GM10847 (cell line): ENCODE measurements around the gene MLLT1.

ENCODE experiments used
- POLR2A ChIP-seq: IDR thresholded peaks from 2 replicates; pipeline ENCODE4 v1.6.1; 2011; ENCODE audit not compliant: insufficient read length; ENCODE audit errors: extremely low read depth

MLLT1 gene

GRCh38 chr19:6204866-6205723 is 74.7 kb downstream of the MLLT1 start:
- no peak for TF ChIP-seq POLR2A

DNA sequence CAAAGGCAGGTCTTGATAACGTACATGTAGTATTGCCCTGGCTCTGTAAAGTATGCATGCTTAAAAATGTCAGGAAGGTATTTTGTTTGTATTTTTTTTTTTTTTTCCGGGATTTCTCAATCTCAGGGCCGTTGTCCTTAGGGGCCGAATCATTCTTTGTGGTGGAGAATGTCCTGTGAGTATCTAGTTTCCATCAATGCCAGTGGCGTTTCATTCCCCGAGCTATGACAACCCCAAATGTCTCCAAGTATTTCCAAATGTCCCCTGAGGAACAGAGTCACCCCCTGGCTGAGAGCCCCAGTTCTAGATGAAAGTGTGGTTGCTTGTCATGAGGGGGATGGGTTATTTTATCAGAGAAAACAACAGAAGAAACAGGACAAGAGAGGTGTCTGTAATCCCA is 75.6 kb downstream of the MLLT1 start:
- TF ChIP-seq POLR2A, result no peak

- peak; percentile 75 for TF ChIP-seq POLR2A
These were observed 80.4 kb downstream of the MLLT1 start for GRCh38 chr19:6199240-6199994.

DNA sequence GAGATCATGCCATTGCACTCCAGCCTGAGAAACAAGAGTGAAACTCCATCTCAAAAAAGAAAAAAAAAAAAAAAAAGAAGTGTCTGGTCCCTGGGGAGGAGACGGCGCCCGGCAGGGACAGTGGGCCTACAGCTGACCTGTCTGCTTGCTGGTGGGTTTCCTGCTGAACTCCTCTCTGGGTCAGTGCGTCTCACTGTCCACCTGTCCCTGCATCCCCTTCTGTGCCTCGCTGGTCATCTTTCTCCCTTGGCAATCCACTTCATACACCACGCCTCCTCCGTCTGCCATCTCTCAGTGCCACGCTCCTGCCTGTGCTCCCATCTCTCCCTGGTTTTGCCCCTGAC is 80.9 kb downstream of the MLLT1 start:
- TF ChIP-seq POLR2A, result no peak

DNA sequence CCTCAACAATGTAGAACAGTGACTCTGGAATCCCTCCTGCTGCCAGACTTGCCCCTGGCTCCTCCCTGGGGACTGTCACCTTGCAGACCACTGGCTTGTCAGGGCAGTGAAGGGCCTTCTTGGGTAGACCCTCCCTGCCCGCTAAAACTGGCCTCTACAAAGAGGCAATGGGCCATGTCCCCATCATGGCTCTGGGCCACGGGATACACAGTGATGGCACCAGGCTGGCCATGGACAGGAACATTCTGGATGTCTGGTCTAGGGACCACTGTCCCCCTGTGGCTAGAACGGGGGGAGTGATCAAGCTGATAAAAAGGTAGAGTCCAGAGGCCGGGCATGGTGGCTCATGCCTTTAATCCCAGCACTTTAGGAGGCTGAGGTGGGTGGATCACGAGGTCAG is 83.4 kb downstream of the MLLT1 start:
- TF ChIP-seq POLR2A, result no peak

- TF ChIP-seq POLR2A, result no peak
These were observed 91.0 kb downstream of the MLLT1 start for GRCh38 chr19:6188811-6189210.

GRCh38 chr19:6187374-6187773 is 92.4 kb downstream of the MLLT1 start:
- no peak for TF ChIP-seq POLR2A

GRCh38 chr19:6185835-6186834 is 93.6 kb downstream of the MLLT1 start:
- no peak for TF ChIP-seq POLR2A

DNA sequence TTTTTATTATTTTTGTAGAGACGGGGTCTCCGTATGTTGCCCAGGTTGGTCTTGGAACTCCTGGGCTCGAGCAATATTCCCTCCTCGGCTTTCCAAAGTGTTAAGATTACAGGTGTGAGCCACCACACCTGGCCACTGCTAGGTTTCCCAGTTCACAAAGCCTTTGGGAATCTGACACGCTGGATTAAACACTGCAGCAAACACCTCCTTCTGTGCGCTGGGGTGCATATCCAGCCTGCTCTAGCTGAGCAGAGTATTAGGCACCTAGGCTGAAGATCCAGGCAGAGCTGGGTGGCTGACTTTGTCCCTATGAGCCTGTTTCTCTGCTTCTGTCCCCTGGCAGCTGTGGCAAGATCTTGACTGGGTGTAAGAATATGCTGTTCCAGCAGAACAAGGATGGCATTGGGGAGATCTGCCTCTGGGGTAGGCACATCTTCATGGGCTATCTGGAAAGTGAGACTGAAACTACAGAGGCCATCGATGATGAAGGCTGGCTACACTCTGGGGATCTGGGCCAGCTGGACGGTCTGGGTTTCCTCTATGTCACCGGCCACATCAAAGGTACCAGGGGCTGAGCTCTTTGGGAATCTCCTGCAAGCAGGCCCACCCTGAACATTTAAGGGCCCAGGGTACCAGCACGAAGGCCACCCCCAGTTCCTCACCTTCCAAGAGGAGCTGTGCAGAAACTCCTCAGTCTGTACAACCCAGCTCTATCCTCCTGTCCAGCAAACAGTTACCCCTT is 94.5 kb downstream of the MLLT1 start:
- no peak for TF ChIP-seq POLR2A

DNA sequence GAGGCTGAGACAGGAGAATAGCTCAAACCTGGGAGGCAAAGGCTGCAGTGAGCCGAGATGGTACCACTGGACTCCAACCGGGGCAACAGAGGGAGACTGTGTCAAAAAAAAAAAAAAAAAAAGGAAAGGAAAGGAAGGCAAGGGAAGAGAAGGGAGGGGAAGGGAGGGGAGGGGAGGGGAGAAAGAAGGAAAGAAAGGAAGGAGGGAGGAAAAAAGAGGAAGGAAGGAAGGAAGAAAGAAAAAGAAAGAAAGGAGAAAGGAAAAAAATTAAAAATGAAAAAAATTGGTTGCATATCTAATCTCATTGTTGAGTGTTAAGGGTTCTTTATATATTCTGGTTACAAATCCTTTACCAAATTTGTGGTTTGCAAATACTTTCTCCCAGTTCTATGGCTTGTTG is 98.7 kb downstream of the MLLT1 start:
- TF ChIP-seq POLR2A, result no peak

- no peak for TF ChIP-seq POLR2A
These were observed 106.6 kb downstream of the MLLT1 start for GRCh38 chr19:6173190-6173589.

DNA sequence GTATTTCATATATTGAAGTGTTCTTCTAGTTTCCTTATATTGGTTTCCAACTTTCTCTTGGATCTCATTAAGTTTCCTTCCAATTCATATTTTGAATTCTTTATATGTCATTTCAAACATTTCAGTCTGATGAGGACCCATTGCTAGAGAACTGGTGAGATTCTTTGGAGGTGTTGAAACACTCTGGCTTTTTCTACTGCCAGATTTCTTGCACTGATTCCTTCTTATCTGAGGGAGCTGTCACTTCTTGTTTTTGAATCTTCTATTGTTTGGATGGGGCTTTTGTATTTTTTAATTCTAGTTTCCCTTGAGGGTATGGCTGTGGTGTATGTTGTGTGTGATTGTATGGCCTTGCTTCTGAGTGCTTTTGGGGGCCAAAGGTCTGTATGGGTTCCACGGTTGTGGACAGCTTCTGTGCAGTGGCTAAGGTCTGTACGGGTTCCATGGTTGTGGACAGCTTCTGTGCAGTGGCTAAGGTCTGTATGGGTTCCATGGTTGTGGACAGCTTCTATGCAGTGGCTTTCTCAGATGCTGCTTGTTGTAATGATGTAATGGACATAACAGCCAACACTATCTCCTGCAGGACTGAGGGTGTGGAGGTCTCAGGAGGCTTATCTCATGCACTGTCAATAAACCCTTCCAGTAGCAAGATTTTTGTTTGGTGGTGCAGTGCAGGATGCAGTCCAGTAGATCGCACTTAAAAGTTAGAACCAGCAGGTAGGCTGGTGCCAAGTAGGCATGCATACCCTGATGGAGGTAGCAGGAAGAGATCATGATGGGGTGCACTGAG is 107.5 kb downstream of the MLLT1 start:
- TF ChIP-seq POLR2A, result no peak

DNA sequence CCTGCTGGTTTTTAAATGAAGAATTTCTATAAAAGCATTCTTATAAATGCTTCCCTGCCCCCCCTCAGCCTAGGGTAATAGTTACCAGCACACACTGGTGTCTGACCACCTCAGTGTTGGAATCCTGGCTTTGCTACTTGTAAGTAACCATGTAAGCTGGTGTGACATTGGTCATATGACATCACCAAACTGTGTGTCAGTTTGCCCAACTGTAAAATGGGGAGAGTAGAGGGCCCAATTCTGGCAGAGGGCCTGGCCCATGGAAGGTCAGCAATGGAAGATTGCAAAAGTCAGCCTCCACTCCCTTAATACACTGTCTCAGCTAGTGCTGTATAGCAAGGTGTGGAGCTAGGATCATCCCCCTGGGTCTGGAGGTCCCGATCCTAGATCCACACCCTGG is 112.7 kb downstream of the MLLT1 start:
- TF ChIP-seq POLR2A, result no peak

GRCh38 chr19:6164906-6165531 is 114.8 kb downstream of the MLLT1 start:
- no peak for TF ChIP-seq POLR2A
